T-helper 22 cell (primary cell): ENCODE data around the gene NRP2.

Experiments used
- DNase-seq: peaks from one replicate; pipeline ENCODE4 v3.0.0-alpha.2; 2020; ENCODE audit warnings: low read depth

The NRP2 gene

DNA sequence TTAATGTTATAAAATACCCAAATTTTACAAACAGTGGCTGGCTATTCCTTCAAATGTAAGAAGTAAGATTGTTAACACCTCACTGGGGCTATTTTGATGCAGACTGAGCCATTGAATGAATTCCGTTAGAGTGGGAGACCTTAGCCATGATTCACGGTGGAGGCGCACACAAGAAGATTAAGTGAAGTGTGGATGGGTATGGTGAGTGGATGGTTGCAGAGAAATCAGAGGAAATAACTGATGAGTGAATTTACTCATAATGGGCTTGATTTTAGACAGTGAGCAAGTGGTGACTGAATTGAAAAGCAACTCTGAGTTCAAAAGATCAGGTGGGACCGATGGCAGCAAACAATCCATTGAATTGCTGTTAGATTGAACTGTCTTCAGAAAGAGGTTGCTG lies 75.0 kb downstream of the NRP2 start:
- DNase-seq = no peak

DNA sequence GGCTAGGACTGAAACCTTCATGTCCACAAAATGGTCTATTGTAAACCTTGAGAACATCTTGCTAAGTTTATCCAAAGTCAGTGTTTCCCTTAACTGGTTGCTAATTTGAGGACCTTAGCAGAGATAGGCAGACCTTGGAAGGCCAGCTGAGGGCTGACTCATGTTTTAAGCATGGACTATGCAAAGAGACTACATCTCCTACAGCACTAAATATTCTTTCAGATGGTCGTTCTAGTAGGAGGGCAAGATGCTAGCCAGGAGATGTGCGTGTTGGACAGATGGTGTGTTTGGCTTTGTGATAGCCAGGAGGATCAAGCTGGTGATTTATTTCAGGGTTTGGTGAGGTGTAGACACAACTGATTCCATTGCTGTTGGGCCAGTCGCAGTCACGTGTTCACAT lies 75.8 kb downstream of the NRP2 start:
- no peak for DNase-seq

DNA sequence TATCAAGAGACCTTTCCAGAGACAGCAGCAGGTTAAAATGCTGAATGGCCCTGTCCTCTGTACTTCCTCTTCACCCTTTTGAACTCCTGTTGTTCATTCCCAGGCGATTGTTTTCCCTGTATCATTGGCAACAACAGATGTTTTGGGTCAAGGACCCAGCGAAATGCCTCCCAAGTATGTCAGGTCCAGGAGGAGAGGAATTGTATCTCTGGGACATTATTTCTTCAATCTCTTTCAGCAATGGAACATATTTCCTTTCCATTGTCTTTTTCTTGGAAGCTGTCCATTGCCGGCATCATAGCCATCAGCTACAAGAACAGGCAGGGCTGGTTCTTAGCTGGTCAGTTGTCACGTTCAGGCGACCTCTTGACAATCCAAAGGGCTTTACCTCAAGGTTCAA lies 76.2 kb downstream of the NRP2 start:
- no peak for DNase-seq

DNA sequence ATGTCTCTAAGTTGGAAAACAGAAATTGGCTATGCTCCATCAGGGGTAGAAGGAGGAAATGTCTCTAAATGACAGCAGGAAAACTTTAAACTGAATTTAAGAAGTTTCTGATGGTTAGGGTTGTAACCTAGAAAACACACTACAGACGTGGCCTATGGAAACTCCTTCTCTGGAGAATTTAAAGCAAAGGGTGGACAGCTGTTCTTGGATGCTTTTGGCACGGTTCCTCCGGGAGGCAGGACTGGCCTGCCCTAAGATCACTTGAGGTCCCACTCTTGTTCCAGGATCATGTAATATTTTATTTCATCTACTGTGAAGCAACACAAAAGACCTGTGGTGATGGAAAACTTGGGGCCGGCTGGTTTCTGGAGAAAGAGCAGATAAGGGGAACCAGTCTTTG lies 77.0 kb downstream of the NRP2 start:
- DNase-seq = no peak

DNA sequence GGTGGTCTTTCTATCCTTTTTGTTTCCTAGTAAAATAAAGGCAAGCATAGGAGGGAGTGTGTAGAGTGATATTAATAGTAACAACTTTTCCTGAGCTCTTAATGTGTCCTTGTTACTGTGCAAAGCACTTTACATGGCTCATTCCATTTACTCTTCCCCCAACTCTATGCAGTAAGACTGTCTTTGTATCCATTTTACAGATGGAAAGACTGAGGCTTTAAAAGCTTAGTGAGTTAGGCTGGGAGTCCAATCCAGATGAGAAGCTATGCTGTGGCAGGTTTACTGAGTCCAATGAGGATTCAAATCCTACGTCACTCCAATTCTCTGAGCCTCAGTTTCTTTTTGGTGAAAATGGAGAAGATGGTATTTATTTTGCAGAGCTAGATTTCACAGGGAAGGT lies 77.4 kb downstream of the NRP2 start:
- no peak for DNase-seq

- DNase-seq = no peak
Observed at GRCh38 chr2:205760157-205760556, 77.9 kb downstream of the NRP2 start.

DNA sequence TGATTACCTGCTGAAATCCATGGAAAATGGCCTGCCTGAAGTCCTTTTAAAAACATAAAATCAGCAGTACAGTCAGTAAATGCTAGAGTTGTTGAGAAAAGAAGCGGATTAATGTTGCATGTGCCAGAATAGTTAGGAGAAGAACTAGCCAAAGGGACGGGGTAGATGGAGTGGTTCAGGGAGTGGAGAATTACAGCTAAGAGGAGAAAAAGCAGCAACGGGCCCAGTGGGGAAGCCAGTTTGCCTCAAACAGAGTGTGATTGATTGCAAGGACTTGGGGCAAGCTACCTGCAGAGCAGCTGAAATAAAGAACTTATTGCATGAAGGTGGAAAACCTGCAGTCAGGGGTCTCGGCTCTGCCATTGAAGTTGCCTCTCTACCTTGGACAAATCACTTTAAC lies 79.1 kb downstream of the NRP2 start:
- no peak for DNase-seq

GRCh38 chr2:205762881-205763280 lies 80.6 kb downstream of the NRP2 start:
- DNase-seq = no peak

GRCh38 chr2:205763708-205764211 lies 81.5 kb downstream of the NRP2 start:
- DNase-seq = no peak

DNA sequence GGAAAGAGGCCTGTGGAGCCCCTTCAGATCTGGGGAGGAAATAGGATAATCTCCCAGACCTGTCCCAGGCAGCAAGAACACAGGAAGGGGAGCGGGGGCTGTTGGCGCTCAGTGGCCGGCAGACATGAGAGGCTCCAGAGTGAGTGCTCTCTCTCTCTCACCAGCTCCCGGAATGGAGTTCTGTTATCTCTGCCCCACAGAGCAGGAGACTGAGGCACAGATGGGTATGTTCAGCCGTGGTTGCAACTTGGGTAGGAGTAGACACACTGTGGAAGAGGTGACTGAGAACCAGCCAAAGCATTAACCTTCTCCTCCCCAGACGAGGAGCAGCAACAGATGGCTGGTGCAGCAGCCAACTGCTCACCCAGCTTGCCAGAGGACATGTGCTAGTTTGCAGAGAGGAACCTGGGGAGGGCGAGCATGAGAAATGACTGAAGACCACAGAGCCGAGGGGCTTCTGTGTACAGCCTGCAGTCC lies 82.0 kb downstream of the NRP2 start:
- no peak for DNase-seq

- no peak for DNase-seq
Observed at GRCh38 chr2:205765151-205765550, 82.8 kb downstream of the NRP2 start.

DNA sequence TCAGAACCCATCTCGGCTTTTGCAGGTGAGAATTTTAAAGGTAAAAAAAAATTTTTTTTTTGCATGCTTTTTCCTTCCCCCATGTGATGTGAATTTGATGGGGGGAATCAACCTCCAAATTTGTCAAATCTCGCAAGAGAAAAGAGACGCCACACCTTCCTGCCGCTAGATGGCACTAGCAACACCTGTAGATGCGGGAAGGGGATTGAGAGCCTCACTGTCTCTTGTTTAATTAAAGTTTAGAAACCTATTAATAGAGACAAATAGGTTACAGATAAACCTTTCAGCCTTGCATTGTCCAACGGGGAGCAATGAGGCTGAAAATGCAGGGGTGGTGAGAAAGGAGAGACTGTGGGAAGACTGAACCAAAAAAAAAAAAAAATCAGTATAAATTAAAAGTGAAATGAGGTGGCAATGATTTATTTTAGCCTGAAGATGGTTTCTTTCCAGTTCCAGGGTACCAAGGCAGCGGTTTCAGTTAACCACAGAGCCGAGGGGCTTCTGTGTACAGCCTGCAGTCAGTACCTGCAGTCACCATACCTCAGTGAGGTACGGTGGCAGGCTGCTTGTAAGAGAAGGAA lies 84.6 kb downstream of the NRP2 start:
- DNase-seq = no peak

- no peak for DNase-seq
Observed at GRCh38 chr2:205767617-205768016, 85.3 kb downstream of the NRP2 start.

- DNase-seq = no peak
Observed at GRCh38 chr2:205768341-205768740, 86.0 kb downstream of the NRP2 start.

DNA sequence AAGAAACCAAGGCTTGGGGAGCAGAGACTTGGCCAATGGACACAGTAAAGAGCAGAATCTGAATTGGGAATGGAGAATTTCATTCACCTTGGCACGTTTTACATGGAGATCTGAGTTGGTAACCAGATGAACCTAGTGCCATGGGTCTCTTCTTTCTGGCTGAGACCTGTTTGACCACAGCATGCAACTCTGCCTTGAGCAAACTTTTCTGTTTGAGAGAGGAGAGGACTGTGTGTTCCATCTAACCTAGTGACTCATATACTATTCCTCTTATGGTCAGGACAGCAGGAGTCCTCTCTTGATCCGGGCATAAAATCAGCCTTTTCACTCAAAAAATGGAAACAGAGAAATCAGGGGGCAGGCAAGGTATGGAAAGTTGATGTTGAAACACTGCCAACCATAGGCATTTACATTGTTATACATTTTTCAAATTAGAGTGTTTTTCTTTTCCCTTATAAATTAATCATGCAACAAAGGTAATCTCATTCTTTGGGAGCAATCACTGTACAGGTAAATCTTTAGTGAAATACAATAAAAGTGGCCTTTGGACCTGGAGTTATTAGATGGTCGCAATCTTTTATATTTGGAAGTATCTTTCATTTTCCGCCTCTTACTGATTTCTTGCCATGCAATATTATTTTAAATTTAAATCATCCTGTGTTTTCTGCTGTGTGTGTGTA lies 86.7 kb downstream of the NRP2 start:
- DNase-seq = no peak

DNA sequence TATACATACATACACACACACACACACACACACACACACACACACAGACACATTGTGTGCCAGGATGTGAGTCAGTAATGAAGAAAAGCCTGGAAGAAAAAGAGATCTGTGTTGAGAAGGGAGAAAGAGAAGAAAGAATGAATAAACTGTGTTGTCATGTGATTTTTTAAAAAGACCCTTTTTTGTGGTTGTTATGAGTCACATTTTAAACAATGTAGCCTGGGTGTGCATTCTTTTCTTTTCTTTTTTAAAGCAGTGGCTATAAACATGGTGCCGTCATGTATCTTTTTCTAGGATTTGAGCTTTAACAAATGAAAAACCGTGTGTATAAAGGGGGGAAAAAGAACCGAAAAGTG lies 87.2 kb downstream of the NRP2 start:
- no peak for DNase-seq

DNA sequence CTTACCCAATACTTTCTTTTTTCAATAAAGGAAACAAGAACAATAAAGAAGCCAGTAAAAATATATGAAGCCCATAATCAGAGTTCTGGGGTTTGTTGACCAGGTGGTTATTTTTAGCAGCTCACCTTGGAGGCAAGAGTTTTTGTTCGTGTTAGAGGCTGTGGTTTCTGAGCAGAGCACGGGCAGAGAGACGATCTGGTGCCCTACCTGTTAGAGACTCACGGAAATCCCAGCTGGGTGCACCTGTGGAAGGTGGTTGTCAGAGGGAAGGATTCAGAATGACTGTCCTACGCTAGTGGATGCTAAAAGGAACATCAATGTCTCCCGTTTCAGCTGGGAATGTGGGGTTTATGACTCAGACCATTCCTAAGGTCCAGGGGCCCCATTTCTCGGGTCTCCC lies 87.6 kb downstream of the NRP2 start:
- DNase-seq = no peak

DNA sequence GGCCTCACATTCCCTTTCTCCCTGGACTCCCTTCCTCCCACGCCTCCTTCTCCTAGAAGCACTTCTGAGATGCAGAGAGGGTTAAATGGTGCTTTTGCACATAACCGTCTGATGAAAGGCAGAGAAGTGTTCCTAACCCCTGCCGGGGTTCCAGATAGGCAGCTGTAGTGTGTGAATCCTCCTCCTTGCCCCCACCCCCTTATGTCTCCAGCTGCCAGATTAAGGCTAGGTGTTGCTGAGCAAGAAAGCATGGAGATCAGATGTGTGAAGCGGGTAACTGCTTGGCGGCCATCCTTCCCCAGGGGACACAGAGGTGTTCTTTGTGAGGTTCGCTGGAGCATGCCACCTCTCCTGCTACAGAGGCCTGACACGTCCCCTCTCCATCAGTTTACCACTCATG lies 88.3 kb downstream of the NRP2 start:
- no peak for DNase-seq

GRCh38 chr2:205771031-205771430 lies 88.7 kb downstream of the NRP2 start:
- no peak for DNase-seq

DNA sequence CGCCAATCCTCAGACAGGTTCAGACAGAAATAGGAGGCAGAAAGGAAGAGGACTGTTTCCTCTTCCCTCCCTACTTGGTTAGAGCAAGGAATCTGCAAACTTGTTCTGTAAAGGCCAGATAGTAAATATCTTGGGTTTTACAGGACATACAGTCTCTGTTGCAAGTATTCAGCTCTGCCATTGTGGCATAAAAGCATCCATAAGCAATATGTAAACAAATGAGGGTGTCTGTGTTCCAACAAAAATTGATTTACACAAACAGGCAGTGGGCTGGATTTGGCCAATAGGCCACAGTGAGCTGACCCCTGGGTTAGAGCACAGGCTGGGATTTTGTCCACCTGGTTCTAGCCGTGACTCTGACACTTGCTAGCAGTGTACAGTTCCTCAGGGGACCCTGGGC lies 89.4 kb downstream of the NRP2 start:
- no peak for DNase-seq

DNA sequence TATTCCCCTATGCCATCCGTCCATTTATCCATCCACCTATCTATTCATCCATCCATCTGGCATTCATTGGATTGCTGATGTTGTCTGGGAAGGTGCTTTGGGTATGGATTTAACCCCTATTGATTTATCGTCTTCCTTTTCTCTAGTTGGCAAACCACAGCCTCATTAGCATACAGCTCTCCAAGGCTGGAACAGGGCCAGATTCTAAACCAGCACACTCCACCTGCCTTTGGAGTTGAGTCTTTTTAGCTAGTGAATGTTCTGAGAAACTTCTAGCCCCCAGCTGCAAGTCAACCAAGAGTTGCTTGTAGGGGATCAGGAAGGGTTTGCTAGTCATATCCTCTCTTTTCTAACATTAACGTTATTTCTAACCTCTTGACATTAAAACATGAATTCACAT lies 90.7 kb downstream of the NRP2 start:
- DNase-seq = no peak

DNA sequence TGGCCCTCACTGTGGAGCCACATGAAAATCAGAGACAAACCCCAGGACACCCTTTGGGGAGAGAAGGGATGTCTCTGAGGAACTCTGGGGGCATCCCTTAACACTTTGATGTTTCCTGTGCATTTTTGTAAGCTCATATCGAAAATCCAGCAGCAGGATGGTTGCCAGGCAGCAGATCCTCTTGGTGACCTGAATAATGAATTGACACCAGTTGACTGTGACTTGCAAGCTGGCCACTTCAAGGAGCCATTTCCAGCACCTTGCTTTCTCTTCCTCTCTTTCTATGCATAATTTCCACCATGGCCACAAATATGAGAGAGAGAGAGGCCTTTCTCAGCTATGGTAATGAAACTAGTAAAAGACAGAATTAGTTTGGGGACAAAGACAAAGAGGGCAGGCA lies 91.7 kb downstream of the NRP2 start:
- DNase-seq = no peak

DNA sequence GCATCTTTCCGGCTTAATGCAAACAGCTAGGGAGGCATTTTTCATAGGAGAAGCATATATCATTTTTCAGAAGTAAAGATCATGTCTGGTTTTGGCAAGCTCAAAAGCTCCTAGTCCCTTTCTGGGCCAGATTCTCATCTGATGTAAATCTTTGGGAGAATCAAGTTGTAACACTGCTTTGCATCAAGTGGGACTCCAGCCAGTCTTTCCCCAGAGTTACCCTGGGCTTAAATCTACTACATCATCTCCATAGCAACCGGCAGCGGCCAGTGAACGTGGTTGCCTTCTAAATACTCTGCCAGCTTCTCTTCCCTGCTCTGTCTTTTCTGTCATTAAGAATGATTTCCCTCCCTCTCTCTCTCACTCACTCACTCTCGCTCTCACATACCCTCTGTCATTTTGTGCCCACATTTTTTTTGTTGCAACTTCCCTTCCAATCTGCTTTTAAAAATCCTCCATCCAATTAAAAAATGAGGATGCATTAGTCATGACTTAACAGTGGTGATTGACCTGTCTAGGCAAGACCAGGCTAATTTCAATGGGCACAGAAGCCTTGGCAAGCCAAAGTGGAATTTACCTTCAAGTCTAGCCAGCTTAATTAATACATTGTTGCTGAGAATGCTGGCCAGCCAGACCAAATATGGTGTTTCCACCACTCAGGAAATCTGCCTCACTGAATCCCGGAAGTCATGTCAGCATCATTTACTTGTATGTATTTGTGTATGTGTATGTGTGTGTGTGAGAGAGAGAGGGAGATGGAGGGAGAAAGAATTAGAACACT lies 93.0 kb downstream of the NRP2 start:
- no peak for DNase-seq
